ENCODE data around the gene OBSCN.

OBSCN gene

DNA sequence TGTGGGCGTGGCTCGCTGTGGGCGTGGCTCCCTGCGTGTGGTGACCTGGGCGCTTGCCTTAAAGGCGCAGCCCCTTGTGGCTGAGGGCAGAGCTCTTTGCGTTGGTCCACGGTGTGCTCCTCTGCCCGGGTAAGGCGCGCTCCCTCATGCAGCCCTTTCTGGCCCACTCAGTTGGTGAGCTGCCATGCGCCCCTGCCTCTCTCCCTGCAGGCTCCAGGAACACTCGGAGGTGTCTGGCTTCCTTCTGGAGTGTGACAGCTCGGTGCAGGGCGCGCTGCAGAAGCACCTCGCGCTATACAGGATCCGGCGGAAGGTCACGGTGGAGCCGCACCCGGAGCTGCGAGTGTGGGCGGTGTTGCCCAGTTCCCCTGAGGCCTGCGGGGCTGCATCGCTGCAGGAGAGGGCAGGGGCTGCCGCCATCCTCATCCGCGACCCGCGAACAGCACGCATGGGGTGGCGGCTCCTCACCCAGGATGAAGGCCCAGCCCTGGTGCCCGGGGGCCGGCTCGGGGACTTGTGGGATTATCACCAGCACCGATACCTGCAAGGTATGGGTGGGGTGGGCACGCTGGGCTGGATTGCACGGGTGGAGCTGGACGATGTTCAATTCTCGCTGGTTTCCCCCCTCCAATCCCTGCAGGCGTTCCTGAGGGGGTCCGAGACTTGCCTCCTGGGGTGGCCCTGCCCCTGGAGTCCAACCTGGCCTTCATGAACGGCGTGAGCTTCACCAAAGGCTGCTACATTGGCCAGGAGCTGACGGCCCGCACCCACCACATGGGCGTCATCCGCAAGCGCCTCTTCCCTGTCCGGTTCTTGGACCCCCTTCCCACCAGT, 33.1 kb upstream of the OBSCN start:
- TF ChIP-seq, protein P1, sequence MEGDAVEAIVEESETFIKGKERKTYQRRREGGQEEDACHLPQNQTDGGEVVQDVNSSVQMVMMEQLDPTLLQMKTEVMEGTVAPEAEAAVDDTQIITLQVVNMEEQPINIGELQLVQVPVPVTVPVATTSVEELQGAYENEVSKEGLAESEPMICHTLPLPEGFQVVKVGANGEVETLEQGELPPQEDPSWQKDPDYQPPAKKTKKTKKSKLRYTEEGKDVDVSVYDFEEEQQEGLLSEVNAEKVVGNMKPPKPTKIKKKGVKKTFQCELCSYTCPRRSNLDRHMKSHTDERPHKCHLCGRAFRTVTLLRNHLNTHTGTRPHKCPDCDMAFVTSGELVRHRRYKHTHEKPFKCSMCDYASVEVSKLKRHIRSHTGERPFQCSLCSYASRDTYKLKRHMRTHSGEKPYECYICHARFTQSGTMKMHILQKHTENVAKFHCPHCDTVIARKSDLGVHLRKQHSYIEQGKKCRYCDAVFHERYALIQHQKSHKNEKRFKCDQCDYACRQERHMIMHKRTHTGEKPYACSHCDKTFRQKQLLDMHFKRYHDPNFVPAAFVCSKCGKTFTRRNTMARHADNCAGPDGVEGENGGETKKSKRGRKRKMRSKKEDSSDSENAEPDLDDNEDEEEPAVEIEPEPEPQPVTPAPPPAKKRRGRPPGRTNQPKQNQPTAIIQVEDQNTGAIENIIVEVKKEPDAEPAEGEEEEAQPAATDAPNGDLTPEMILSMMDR (IDR thresholded peaks at IDR 0.05; ENCODE audit: low read length, missing control alignments): no peak
- H3K4me3 ChIP-seq (replicated peaks; ENCODE audit: low read depth, low read length): no peak overlapping the region
- DNase-seq (ENCODE audit: low read depth): no peak

DNA sequence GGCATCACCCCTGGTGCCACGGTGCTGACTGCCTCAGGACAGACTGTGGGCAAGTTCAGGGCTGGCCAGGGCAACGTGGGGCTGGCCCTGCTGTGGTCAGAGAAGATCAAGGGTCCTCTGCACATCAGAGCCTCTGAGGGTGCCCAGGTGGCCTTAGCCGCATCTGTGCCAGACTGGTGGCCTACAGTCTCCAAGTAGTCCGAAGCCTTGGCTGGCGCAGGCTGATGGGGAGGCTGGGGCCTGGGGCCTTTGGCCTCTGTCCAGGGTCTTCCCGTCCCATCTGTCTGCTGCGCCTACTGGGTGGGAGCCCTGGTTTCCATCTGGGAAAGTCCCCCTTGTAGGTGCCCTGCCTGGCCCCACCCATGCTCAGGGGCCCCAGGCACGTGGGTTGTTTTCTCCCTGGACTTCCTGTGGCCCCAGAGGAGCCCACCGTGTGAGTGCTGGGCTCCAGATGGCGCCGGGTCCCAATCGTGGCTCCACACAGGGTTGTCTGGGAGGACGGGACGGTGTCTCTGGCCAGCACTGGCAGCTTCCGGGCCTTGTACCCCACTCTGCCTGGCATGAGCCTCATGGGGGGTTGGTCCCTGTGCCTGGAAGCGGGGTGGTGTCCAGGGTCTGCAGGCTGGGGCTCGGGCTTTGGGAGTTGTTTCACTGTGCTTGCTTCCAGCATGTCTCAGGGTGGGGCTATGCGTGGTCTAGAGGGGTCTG, 32.4 kb upstream of the OBSCN start:
- DNase-seq (ENCODE audit: low read depth): no peak
- no peak overlapping the region for H3K4me3 ChIP-seq (replicated peaks; ENCODE audit: low read depth, low read length)
- TF ChIP-seq, protein P1 (IDR thresholded peaks at IDR 0.05; ENCODE audit: low read length, missing control alignments): no peak

DNA sequence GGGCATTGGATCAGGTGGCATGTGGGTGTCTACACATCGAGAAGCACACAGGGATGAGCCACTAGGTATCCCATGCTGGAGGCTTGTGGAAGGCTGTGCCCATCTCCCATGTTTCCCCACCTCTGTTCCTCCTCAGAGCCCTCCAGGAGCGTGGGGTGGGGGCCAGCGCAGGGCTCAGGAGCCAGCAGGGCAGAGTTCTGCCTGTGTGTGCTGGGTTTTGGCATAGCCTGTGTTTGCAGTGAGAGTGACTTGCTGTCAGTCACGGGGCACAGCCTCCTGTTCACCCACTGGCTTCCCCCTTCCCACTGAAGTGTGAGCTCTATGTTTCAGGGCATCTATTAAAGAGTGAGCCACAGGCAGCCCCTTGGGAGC, 31.8 kb upstream of the OBSCN start:
- TF ChIP-seq, protein P1 (IDR thresholded peaks at IDR 0.05; ENCODE audit: low read length, missing control alignments): no peak
- no peak overlapping the region for H3K4me3 ChIP-seq (replicated peaks; ENCODE audit: low read depth, low read length)
- DNase-seq (ENCODE audit: low read depth): no peak

DNA sequence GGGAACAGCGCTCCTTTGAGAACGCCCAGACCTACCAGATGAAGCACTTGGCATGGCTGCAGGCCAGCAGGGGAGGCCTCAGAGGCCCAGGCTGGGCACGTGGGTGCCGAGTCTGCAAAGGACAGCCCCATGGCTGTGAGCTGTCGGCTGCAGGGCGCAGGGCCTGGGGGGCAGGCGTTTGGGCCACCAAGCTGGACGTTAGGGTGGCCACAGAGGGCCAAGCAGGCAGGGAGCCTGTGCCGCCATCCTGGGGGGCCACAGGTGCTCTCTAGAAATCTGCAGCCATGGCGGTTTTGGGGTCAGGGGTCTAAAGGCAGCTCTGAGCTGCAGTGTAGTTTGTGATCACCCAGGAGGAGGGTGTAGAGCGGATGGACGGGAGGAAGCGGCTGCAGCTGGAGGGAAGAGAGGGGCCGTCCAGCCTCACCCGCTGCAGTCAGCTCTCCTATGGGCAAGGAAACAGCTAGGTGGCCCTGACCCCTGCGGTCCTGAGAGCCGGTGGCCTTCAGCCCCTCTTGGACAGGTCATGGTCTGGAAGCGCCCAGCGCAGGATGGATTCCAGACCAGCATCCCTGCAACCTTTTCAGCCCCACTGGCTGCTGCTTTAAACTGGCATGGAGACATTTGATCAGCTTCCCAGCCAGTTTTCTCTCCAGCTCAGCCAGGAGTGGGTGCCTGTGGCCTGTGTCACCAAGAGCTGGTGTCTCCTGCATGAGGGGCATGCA, 31.2 kb upstream of the OBSCN start:
- TF ChIP-seq, protein P1 (IDR thresholded peaks at IDR 0.05; ENCODE audit: low read length, missing control alignments): no peak
- H3K4me3 ChIP-seq (replicated peaks; ENCODE audit: low read depth, low read length): no peak overlapping the region
- no peak for DNase-seq (ENCODE audit: low read depth)

DNA sequence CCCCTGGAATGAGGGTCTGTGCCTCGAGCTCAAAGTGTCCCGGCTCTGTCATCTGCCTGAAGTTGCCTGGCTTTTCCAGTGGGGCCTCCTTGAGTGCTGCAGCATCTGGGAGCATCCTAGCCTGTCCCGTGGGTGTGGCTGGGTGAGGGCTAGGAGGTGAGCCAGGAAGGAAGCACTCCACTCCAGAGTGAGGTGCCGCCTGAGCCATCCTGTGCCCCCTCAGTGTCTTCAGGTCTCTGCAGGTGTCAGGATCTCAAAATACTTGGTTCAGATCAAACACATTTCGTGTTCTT, 30.7 kb upstream of the OBSCN start:
- TF ChIP-seq, protein P1 (IDR thresholded peaks at IDR 0.05; ENCODE audit: low read length, missing control alignments): no peak
- no peak for DNase-seq (ENCODE audit: low read depth)
- H3K4me3 ChIP-seq (replicated peaks; ENCODE audit: low read depth, low read length): no peak overlapping the region

DNA sequence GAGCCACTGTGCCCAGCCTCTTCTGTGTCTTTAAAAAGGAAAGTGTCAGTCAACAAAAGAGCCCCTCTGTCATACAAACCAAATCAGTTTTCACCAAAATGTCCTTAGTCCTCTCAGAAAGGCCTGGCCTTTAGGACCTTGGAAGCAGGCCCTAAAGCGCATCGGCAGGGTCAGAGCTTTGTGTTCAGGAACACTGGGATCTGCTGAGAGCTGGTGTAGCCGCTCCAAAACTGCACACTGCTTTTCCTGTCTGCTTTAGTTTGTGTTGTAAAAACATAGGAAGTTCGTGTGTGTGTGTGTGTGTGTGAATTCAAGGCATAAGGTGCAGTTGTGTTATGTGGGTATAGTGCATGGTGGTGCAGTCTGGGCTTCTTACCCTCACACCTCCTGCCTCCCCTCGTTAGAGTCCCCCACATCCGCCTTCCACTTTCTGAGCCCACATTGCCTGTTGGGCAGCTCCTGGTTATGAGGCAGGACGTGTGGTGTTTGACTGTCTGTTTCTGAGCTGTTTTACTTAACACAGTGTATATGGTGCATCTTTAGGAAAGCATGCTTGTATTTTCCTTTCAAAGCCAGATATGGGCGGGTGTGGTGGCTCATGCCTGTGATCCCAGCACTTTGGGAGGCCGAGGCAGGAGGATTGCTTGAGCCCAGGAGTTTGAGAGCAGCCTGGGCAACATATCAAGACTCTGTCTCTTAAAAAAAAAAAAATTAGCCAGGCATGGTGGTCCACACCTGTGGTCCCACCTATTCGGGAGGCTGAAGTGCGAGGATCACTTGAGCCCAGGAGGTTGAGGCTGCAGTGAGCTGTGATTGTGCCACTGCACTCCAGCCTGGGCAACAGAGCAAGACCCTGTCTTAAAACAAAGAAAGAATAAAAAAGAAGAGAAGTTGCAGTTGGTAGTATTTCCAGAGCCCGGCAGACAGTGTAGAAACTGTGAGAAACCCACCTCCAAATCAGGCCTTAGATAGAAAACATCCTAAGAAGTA, 29.8 kb upstream of the OBSCN start:
- TF ChIP-seq, protein P1 (IDR thresholded peaks at IDR 0.05; ENCODE audit: low read length, missing control alignments): no peak
- H3K4me3 ChIP-seq (replicated peaks; ENCODE audit: low read depth, low read length): no peak overlapping the region
- DNase-seq (ENCODE audit: low read depth): no peak
